HUES48 (cell line): Measurements from ENCODE around the gene LDHB.
"Not testable (repeated sequence)": the region's sequence is repeated elsewhere in the genome, so short reads cannot be mapped to it uniquely, and the experiment has no call there.

Experiments used
- H3K27ac ChIP-seq: one replicate; pipeline ENCODE4 v1.7.0; 2013; ENCODE audit warnings: low read depth, low read length, inconsistent platforms
- H3K27me3 ChIP-seq: 2 replicates; pipeline ENCODE4 v1.6.1; 2013; ENCODE audit warnings: mild to moderate bottlenecking, low read length; ENCODE audit not compliant: control insufficient read depth, insufficient read depth
- H3K36me3 ChIP-seq: 2 replicates; pipeline ENCODE4 v1.6.1; 2013; ENCODE audit warnings: low read length; ENCODE audit not compliant: control insufficient read depth, insufficient read depth
- H3K4me1 ChIP-seq: 2 replicates; pipeline ENCODE4 v1.6.1; 2013; ENCODE audit warnings: mild to moderate bottlenecking, low read length; ENCODE audit not compliant: control insufficient read depth, insufficient read depth
- H3K4me3 ChIP-seq: 2 replicates; pipeline ENCODE4 v1.5.1; 2013; ENCODE audit warnings: mild to moderate bottlenecking, low read depth, low read length
- H3K9ac ChIP-seq: 2 replicates; pipeline ENCODE4 v1.6.1; 2013; ENCODE audit warnings: mild to moderate bottlenecking, low read depth, low read length, moderate library complexity
- H3K9me3 ChIP-seq: 2 replicates; pipeline ENCODE4 v1.6.1; 2013; ENCODE audit warnings: low read length; ENCODE audit not compliant: control insufficient read depth, insufficient read depth

The LDHB gene

DNA sequence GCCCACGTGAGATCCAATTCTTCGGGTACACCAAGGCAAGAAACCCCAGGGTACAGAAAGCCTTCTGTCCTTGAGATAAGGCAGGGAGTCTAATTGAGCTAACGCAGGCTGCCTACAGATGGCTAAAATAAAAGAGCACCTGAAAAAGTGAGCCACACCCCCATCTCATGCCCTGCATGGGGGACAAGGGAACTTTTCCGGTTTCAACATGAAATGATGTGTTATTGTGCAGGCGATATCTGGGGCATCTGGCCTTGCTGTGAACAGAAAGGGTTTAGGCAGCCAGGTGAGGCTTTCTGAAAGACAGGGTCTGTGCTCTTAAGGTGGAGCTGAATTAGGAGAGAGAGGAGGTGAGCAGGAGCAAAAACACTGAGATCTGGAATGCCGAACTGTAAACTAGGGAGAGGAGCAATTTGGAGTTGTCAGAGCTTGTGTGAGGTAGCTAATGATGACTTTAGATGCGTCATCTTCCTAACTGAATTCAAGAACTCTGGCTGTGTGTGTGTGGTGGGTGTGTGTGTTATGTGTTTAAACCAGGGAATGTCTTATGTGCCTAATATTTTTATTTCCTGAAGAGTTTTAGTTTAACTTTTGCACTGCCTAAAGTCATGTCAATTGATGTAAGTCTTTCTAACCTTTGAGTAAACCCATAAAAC lies 20.1 kb upstream of the LDHB start:
- no peaks in the 10 kb centered on the region for H3K4me1 ChIP-seq
- H3K4me3 ChIP-seq = no peak overlapping the region
- H3K9me3 ChIP-seq = no peaks in the 10 kb centered on the region
- no peak overlapping the region for H3K9ac ChIP-seq
- no peaks in the 10 kb centered on the region for H3K36me3 ChIP-seq
- H3K27ac ChIP-seq = no peak overlapping the region
- no peaks in the 10 kb centered on the region for H3K27me3 ChIP-seq

DNA sequence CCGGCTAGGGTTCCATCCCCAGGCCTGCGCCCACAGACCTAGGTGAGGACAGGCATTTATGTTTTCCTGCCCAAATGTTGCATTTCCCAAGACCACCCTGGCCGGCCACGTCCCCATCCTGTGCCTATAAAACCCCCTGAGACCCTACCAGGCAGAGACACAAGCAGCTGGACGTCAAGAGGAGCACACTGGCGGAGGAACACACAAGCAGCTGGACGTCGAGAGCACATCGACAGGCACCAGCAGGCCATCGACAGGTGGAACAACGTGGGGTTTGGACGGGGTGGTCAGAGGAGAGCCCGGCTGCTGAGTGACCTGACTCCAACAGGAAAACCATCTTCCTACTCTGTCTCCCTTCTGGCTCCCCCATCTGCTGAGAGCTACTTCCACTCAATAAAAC lies 19.6 kb upstream of the LDHB start:
- no peak overlapping the region for H3K27ac ChIP-seq
- H3K27me3 ChIP-seq = no peaks in the 10 kb centered on the region
- no peaks in the 10 kb centered on the region for H3K36me3 ChIP-seq
- H3K4me1 ChIP-seq = no peaks in the 10 kb centered on the region
- H3K9me3 ChIP-seq = no peaks in the 10 kb centered on the region
- no peak overlapping the region for H3K9ac ChIP-seq
- no peak overlapping the region for H3K4me3 ChIP-seq

DNA sequence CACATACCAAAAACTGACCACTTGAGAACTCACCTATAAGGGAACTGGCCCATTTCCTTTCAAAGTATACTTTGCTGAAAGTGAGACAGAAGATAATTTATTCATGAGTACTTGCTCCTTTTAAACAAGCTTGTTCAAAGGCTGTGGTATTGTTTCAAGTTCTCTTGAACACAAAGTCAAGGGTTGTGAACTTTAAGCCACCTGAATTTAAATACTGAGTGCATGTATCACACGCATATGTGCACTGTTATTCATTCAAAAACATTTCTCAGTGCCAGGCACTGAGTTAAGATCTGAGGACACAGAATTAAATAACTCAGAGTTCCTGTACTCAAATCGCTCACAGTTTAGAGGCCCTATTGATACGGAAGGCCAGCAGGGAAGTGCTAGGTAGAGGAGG lies 19.1 kb upstream of the LDHB start:
- Histone ChIP-seq H3K9ac (no peak overlapping the region), H3K9me3 (no peaks in the 10 kb centered on the region), H3K27me3 (no peaks in the 10 kb centered on the region), H3K4me1 (no peaks in the 10 kb centered on the region), H3K27ac (no peak overlapping the region), H3K4me3 (no peak overlapping the region), H3K36me3 (no peaks in the 10 kb centered on the region)

DNA sequence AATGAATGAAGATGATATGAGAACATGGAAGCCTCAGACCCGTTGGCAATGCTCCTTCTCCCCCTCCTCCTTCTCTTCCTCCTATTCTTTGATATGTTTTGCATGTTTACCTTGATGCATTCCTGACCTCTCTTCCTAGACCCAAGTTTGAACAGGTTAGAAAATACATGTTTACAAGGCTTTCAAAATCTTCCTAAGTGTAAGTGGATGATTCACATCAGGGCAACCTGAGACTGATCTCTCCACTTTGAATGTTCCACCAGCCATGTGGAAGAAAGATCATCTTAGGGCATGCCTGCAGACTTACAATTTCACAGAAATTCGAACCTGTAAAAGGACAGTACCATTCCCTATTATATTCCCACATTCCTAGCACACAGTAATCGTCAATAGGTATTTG lies 18.0 kb upstream of the LDHB start:
- H3K36me3 ChIP-seq = no peaks in the 10 kb centered on the region
- H3K9ac ChIP-seq = no peak overlapping the region
- H3K27ac ChIP-seq = no peak overlapping the region
- H3K27me3 ChIP-seq = no peaks in the 10 kb centered on the region
- no peak overlapping the region for H3K4me3 ChIP-seq
- H3K9me3 ChIP-seq = no peaks in the 10 kb centered on the region
- H3K4me1 ChIP-seq = no peaks in the 10 kb centered on the region

DNA sequence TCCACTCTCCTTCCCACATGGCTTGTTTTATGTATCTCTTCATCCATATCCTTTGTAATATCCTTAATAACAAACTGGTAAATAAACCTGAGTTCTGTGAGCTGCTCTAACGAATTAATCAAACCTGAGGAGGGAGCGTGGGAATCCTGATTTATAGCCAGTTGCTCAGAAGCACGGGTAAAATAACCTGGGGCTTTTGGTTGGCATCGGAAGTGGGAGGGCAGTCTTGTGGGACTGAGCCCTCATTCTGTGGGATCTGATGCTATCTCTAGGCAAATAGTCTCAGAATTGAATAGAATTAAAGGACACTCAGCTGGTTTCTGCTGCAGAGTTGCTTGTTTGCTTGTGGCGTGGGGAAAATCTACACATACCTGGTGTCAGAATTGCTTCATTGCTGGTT lies 17.5 kb upstream of the LDHB start:
- no peaks in the 10 kb centered on the region for H3K27me3 ChIP-seq
- no peak overlapping the region for H3K27ac ChIP-seq
- no peak overlapping the region for H3K9ac ChIP-seq
- no peaks in the 10 kb centered on the region for H3K4me1 ChIP-seq
- no peak overlapping the region for H3K4me3 ChIP-seq
- no peaks in the 10 kb centered on the region for H3K36me3 ChIP-seq
- no peaks in the 10 kb centered on the region for H3K9me3 ChIP-seq

DNA sequence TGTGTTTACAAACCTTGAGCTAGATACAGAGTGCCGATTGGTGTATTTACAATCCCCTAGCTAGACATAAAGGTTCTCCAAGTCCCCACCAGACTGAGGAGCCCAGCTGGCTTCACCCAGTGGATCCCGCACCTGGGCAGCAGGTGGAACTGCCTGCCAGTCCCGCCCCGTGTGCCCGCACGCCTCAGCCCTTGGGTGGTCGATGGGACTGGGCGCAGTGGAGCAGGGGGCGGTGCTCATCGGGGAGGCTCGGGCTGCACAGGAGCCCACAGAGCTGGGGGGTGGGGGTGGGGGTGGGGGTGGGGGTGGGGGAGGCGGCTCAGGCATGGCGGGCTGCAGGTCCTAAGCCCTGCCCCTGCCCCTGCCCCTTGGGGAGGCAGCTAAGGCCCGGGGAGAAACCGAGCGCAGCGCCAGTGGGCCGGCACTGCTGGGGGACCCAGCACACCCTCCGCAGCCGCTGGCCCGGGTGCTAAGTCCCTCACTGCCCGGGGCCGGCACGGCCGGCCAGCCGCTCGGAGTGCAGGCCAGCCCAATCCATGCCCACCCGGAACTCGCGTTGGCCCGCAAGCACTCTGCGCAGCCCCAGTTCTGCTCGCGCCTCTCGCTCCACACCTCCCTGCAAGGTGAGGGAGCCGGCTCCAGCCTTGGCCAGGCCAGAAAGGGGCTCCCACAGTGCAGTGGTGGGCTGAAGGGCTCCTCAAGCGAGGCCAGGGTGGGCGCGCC lies 16.3 kb upstream of the LDHB start:
- H3K9me3 ChIP-seq, H3K27ac ChIP-seq, H3K4me1 ChIP-seq, H3K27me3 ChIP-seq, H3K9ac ChIP-seq, H3K36me3 ChIP-seq, H3K4me3 ChIP-seq: not testable (repeated sequence)

DNA sequence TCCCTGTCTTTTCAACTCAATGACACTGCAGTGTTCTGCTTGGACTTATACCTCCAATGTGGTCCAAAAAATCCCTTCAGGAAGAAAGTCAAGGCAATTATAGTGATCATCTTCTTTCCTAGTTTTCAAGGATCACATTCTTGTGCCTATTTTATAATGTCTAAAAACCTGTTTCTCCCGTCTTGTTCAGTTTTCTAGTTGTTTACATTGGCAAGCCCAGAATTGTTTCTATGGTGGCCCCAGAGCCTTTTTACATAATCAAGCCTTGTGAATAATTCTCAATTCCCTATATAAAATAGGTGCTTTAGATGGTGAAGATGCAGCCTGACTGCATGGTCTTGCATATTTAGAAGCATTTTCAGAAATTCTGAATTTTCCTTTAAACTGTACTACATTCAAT lies 14.5 kb upstream of the LDHB start:
- Histone ChIP-seq H3K27ac (no peak overlapping the region), H3K27me3 (no peaks in the 10 kb centered on the region), H3K9ac (no peak overlapping the region), H3K4me3 (no peak overlapping the region), H3K36me3 (no peaks in the 10 kb centered on the region), H3K9me3 (no peaks in the 10 kb centered on the region), H3K4me1 (no peaks in the 10 kb centered on the region)

DNA sequence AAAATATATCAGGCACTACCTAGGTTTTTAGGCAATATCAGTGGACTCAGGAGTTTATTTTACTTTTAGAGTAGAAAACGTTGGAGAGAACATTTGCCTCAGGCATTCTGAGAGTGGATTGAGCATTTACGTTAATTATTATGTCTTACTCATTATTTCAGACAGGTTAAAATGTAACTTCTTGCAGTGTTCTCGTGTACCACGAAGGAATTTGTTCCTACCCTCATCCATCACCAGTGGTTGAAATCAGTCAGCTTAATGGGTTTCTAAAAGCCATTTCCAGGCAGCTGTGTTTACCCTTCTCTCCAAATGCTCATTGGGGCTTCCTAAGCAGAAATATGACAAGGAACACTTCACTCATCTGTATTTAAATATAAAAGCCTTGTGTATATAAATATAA lies 9.1 kb upstream of the LDHB start:
- no peak overlapping the region for H3K9ac ChIP-seq
- H3K27ac ChIP-seq = no peak overlapping the region
- no peaks in the 10 kb centered on the region for H3K9me3 ChIP-seq
- H3K4me3 ChIP-seq = no peak overlapping the region
- H3K4me1 ChIP-seq = no peaks in the 10 kb centered on the region
- H3K27me3 ChIP-seq = no peaks in the 10 kb centered on the region
- no peaks in the 10 kb centered on the region for H3K36me3 ChIP-seq

DNA sequence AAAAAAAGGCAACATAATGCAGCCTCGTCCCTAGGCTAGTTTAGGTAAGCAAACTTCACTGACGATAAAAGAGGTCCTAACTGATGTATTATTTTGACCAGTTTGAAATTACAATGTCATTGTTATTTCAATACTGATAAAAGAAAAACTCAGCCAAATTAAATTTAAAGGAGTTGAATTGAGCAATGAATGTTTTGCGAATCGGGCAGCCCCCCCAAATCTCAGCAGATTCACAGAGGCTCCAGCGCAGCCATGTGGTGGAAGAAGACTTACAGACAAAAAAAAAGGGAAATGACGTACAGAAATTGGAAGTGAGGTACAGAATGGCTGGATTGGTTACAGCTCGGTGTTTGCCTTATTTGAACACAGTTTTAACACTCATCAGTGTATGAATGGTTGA lies 8.2 kb upstream of the LDHB start:
- Histone ChIP-seq H3K9ac (no peak overlapping the region), H3K27ac (no peak overlapping the region), H3K4me1 (no peaks in the 10 kb centered on the region), H3K9me3 (no peaks in the 10 kb centered on the region), H3K36me3 (no peaks in the 10 kb centered on the region), H3K27me3 (no peaks in the 10 kb centered on the region), H3K4me3 (no peak overlapping the region)

DNA sequence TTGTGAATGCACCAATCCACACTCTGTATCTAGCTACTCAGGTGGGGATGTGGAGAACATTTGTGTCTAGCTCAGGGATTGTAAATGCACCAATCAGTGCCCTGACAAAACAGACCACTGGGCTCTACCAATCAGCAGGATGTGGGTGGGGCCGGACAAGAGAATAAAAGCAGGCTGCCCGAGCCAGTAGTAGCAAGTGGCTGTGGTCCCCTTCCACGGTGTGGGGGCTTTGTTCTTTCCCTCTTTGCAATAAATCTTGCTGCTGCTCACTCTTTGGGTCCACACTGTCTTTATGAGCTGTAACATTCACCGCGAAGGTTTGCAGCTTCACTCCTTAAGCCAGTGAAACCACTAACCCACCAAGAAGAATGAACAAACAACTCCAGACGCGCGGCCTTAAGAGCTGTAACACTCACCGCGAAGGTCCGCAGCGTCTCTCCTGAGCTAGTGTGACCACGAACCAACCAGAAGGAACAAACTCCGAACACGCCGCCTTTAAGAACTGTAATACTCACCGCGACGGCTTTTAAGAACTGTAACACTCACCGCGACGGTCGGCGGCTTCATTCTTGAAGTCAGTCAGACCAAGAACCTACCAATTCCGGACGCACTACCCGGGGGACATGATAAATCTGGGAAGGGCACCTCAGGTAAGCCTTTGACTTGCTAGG lies 4.6 kb upstream of the LDHB start:
- Histone ChIP-seq H3K9ac (no peak overlapping the region), H3K27me3 (no peaks in the 10 kb centered on the region), H3K27ac (no peak overlapping the region)

DNA sequence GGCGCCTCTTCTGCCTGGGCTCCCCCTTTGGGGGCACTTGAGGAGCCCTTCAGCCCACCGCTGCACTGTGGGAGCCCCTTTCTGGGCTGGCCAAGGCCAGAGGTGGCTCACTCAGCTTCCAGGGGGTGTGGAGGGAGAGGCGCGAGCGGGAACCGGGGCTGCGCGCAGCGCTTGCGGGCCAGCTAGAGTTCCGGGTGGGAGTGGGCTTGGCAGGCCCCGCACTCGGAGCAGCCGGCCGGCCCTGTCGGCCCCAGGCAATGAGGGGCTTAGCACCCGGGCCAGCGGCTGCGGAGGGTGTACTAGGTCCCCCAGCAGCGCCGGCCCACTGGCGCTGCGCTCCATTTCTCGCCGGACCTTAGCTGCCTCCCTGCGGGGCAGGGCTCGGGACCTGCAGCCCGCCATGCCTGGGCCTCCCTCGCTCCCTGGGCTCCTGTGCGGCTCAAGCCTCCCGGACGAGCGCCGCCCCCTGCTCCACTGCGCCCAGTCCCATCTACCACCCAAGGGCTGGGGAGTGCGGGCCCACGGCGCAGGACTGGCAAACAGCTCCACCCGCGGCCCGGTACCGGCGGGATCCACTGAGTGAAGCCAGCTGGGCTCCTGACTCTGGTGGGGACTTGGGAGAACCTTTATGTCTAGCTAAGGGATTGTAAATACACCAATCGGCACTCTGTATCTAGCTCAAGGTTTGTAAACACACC lies 3.9 kb upstream of the LDHB start:
- not testable (repeated sequence) for H3K4me3 ChIP-seq, H3K9me3 ChIP-seq, H3K27ac ChIP-seq, H3K36me3 ChIP-seq, H3K9ac ChIP-seq, H3K4me1 ChIP-seq, H3K27me3 ChIP-seq

More for the DNA sequence above, 4.6 kb upstream of the LDHB start:
- Histone ChIP-seq H3K4me3 (no peak overlapping the region), H3K36me3 (no peaks in the 10 kb centered on the region), H3K9me3 (no peaks in the 10 kb centered on the region), H3K4me1 (no peaks in the 10 kb centered on the region)
